T-helper 2 cell treated with Interferon-gamma antibody and Interleukin-4, amounts not matched to agents 5 μg/mL and 100 μg/mL, for 36 hours (primary cell): Measurements from ENCODE around the gene PRMT5.

Experiments
- DNase-seq: peaks from one replicate; pipeline ENCODE4 v3.0.0; 2021; ENCODE audit warnings: low spot score
- H3K27ac Mint-ChIP-seq: one replicate; pipeline ENCODE4 v1.8.0; 2021; ENCODE audit warnings: mild to moderate bottlenecking, mixed read lengths
- H3K27me3 Mint-ChIP-seq: one replicate; pipeline ENCODE4 v1.8.0; 2021; ENCODE audit warnings: low read depth, mixed read lengths
- H3K36me3 Mint-ChIP-seq: one replicate; pipeline ENCODE4 v1.8.0; 2021; ENCODE audit warnings: low read depth, mixed read lengths
- H3K4me1 Mint-ChIP-seq: one replicate; pipeline ENCODE4 v1.8.0; 2021; ENCODE audit warnings: low read depth, mixed read lengths
- H3K4me3 Mint-ChIP-seq: one replicate; pipeline ENCODE4 v1.8.0; 2022; ENCODE audit warnings: mild to moderate bottlenecking, moderate library complexity, mixed read lengths
- H3K9me3 Mint-ChIP-seq: one replicate; pipeline ENCODE4 v1.8.0; 2021; ENCODE audit warnings: mixed read lengths

Gene PRMT5

GRCh38 chr14:22884738-22885523 is 44.2 kb downstream of the PRMT5 start:
- H3K4me1 Mint-ChIP-seq, result peaks cover 18% of the 10 kb centered on the region
- H3K27me3 Mint-ChIP-seq, result peaks cover 14% of the 10 kb centered on the region
- DNase-seq, result no peak
- H3K27ac Mint-ChIP-seq, result no peak overlapping the region
- H3K36me3 Mint-ChIP-seq, result peaks cover under 1% of the 10 kb centered on the region
- H3K9me3 Mint-ChIP-seq, result no peaks in the 10 kb centered on the region
- H3K4me3 Mint-ChIP-seq, result no peak overlapping the region

DNA sequence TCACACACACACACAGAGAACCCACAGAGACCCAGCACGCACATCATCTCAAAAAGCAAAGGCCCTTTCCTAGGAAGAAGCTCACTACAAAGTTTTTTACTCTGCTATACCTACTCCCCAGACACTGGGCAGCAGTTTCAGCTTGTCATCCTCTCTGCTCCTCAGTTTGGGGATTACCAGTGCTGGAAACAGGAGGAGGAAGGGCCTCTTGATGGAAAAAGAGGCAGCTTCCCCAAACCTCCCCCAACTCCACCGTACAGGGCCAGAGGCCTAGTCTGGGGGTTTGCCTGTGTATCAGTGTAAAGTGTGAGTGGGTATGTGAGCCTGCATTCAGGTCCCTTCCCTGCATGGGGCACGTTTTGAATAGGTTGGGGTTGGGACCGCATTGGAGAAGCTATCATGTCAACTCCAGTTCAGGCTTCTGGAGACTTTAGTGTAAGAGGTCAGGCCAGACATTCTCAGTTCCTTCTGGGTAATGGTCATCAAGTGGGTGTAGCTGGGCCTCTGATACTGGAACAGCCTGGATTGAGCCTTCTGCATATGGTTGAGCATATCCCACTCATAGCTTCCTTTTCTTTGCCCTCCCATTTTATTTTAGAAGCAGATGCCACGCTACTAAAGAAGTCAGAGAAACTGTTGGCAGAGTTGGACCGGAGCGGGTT is 45.0 kb downstream of the PRMT5 start:
- Mint-ChIP-seq H3K27ac (no peak overlapping the region), H3K9me3 (no peaks in the 10 kb centered on the region), H3K4me3 (no peak overlapping the region), H3K36me3 (peaks cover 7% of the 10 kb centered on the region), H3K27me3 (peaks cover 14% of the 10 kb centered on the region), H3K4me1 (peaks cover 19% of the 10 kb centered on the region)
- no peak for DNase-seq

GRCh38 chr14:22883173-22883976 is 45.8 kb downstream of the PRMT5 start, which contains the start of gene REM2:
REM2 (plus strand) TSS chr14:22883222; CDS start chr14:22883288, 66 bp downstream.
- Mint-ChIP-seq H3K9me3 (no peaks in the 10 kb centered on the region), H3K27ac (peak within 1 kb of the TSS; percentile 5), H3K4me1 (peaks cover 19% of the 10 kb centered on the region), H3K27me3 (peaks cover 14% of the 10 kb centered on the region), H3K4me3 (no peak within 1 kb of the TSS), H3K36me3 (peaks cover 11% of the 10 kb centered on the region)
- no peak for DNase-seq

GRCh38 chr14:22882529-22883172 is 46.5 kb downstream of the PRMT5 start:
- no peak overlapping the region for H3K27ac Mint-ChIP-seq

DNA sequence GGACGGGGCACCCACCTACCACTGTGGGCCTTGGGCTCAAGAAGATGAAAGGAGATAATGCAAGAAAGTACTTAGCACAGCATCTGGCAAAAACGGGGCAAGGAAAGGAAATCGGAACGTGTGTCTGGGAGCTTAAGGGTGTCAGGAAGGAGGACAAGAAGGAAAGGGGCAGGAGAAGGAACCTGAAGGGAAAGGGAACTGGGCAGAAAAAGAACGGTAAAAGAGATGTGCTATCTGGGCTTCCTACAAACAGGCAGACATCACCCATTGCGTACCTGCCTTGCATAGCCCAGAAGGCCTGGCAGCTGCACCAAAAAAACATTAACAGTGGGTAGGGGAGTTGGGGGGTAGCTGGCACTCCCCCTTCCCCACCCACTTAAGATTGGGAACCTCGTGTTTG is 47.1 kb downstream of the PRMT5 start:
- Mint-ChIP-seq H3K4me1 (peaks cover 8% of the 10 kb centered on the region), H3K4me3 (no peak overlapping the region), H3K9me3 (no peaks in the 10 kb centered on the region), H3K27me3 (peaks cover 13% of the 10 kb centered on the region), H3K36me3 (peaks cover 23% of the 10 kb centered on the region), H3K27ac (peak overlapping the region; percentile 5)
- no peak for DNase-seq

More at GRCh38 chr14:22882529-22883172, 46.5 kb downstream of the PRMT5 start:
- H3K4me1 Mint-ChIP-seq, result peaks cover 13% of the 10 kb centered on the region
- no peak overlapping the region for H3K4me3 Mint-ChIP-seq
- H3K27me3 Mint-ChIP-seq, result peaks cover 14% of the 10 kb centered on the region
- no peaks in the 10 kb centered on the region for H3K9me3 Mint-ChIP-seq
- H3K36me3 Mint-ChIP-seq, result peaks cover 18% of the 10 kb centered on the region
- DNase-seq, result no peak

GRCh38 chr14:22878271-22879246 is 50.6 kb downstream of the PRMT5 start:
- no peak for DNase-seq
- Mint-ChIP-seq H3K27me3 (peaks cover 2% of the 10 kb centered on the region), H3K4me1 (peaks cover 7% of the 10 kb centered on the region), H3K9me3 (no peaks in the 10 kb centered on the region), H3K36me3 (peaks cover 46% of the 10 kb centered on the region), H3K4me3 (no peak overlapping the region), H3K27ac (no peak overlapping the region)

GRCh38 chr14:22877000-22877501 is 52.1 kb downstream of the PRMT5 start:
- no peaks in the 10 kb centered on the region for H3K9me3 Mint-ChIP-seq
- H3K27me3 Mint-ChIP-seq, result no peaks in the 10 kb centered on the region
- H3K4me1 Mint-ChIP-seq, result peaks cover 13% of the 10 kb centered on the region
- H3K4me3 Mint-ChIP-seq, result no peak overlapping the region
- no peak overlapping the region for H3K27ac Mint-ChIP-seq
- DNase-seq, result no peak
- peaks cover 51% of the 10 kb centered on the region for H3K36me3 Mint-ChIP-seq

DNA sequence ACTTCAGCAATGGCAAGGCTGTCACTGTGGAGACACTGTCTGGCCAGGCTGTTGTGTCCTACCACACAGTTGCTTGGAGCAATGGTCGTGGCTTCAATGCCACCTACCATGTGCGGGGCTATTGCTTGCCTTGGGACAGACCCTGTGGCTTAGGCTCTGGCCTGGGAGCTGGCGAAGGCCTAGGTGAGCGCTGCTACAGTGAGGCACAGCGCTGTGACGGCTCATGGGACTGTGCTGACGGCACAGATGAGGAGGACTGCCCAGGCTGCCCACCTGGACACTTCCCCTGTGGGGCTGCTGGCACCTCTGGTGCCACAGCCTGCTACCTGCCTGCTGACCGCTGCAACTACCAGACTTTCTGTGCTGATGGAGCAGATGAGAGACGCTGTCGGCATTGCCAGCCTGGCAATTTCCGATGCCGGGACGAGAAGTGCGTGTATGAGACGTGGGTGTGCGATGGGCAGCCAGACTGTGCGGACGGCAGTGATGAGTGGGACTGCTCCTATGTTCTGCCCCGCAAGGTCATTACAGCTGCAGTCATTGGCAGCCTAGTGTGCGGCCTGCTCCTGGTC is 53.3 kb downstream of the PRMT5 start:
- Mint-ChIP-seq H3K27me3 (no peaks in the 10 kb centered on the region), H3K4me3 (no peak overlapping the region), H3K4me1 (peaks cover 17% of the 10 kb centered on the region), H3K36me3 (peaks cover 51% of the 10 kb centered on the region), H3K27ac (no peak overlapping the region), H3K9me3 (no peaks in the 10 kb centered on the region)
- DNase-seq, result no peak

- H3K27me3 Mint-ChIP-seq, result no peaks in the 10 kb centered on the region
- H3K27ac Mint-ChIP-seq, result no peak overlapping the region
- no peaks in the 10 kb centered on the region for H3K9me3 Mint-ChIP-seq
- peaks cover 51% of the 10 kb centered on the region for H3K36me3 Mint-ChIP-seq
- peaks cover 23% of the 10 kb centered on the region for H3K4me1 Mint-ChIP-seq
- no peak for DNase-seq
- no peak overlapping the region for H3K4me3 Mint-ChIP-seq
Observed at GRCh38 chr14:22875003-22875747, 54.0 kb downstream of the PRMT5 start.

DNA sequence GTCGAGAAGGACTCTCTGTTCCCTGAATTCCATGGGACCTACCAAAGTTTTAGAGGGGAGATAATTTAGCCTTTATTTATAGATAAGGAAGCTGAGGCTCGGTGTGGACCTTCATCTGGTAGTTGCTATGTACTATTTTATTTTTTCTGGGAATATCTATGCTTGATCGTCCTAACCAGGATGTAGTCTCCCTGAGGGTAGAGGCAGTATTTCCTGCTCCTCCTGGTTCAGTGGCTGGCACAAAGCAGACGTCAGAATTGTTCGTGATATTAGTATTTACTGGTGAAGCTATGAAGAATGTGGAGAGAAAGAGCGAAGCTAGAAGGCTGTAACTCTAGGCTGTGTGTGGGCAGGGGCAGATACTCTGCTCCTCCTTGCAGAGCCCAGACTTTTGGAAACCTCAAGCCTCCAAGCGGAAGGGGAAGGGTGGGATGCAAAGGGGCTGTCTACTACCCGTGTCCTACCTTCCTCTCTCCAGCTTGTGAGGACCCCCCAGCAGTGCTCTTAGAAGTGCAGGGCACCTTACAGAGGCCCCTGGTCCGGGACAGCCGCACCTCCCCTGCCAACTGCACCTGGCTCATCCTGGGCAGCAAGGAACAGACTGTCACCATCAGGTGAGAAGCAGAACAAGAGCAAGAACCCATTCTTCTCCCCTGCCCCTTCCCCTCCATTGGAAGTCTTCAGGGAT is 56.2 kb downstream of the PRMT5 start:
- no peaks in the 10 kb centered on the region for H3K27me3 Mint-ChIP-seq
- peak overlapping the region; percentile 82 for H3K4me3 Mint-ChIP-seq
- no peaks in the 10 kb centered on the region for H3K9me3 Mint-ChIP-seq
- no peak for DNase-seq
- peaks cover 36% of the 10 kb centered on the region for H3K36me3 Mint-ChIP-seq
- H3K27ac Mint-ChIP-seq, result peak overlapping the region; percentile 85
- H3K4me1 Mint-ChIP-seq, result peaks cover 21% of the 10 kb centered on the region

DNA sequence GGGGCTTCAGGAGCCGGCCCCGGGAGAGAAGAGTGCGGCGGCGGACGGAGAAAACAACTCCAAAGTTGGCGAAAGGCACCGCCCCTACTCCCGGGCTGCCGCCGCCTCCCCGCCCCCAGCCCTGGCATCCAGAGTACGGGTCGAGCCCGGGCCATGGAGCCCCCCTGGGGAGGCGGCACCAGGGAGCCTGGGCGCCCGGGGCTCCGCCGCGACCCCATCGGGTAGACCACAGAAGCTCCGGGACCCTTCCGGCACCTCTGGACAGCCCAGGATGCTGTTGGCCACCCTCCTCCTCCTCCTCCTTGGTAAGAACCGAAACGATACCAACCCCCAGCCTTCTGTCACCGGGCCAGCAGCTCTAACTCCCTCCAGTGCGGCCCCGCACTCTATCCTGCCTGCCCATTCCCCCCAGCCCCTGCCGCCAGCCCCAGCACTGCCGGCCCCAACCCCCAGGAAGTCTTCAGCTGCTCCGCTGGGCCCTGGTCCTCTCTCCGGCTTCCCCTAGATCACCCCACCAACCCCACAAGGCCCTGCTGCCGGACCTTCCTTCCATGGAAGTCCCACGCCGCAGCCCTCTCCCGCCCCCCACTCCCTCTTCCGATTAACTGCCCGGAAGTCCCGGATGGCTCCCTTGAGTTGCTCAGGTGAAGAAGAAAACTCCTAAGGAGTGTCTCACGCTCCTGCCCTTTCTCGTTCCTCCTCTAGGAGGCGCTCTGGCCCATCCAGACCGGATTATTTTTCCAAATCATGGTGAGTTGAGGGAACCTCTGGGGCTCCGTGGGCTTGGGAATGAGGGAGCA is 56.9 kb downstream of the PRMT5 start:
- H3K36me3 Mint-ChIP-seq, result peaks cover 29% of the 10 kb centered on the region
- peak overlapping the region; percentile 94 for H3K27ac Mint-ChIP-seq
- peak; percentile 65 for DNase-seq
- H3K4me3 Mint-ChIP-seq, result peak overlapping the region; percentile 91
- H3K27me3 Mint-ChIP-seq, result no peaks in the 10 kb centered on the region
- H3K4me1 Mint-ChIP-seq, result peaks cover 21% of the 10 kb centered on the region
- no peaks in the 10 kb centered on the region for H3K9me3 Mint-ChIP-seq
